Hematopoietic multipotent progenitor cell treated with erythropoietin and hydrocortisone succinate and interleukin-3 and kit ligand, for 6 days (in vitro differentiated cells): ENCODE data around the gene MS4A15.
A peak's percentile ranks its signal among the peaks of the same experiment; 100 is the strongest.
"Not testable (repeated sequence)": the region's sequence is repeated elsewhere in the genome, so short reads cannot be mapped to it uniquely, and the experiment has no call there.

Source experiments
- DNase-seq: peaks from one replicate; pipeline ENCODE4 v3.0.0-alpha.2; 2015

Gene MS4A15, protein sequence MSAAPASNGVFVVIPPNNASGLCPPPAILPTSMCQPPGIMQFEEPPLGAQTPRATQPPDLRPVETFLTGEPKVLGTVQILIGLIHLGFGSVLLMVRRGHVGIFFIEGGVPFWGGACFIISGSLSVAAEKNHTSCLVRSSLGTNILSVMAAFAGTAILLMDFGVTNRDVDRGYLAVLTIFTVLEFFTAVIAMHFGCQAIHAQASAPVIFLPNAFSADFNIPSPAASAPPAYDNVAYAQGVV

DNA sequence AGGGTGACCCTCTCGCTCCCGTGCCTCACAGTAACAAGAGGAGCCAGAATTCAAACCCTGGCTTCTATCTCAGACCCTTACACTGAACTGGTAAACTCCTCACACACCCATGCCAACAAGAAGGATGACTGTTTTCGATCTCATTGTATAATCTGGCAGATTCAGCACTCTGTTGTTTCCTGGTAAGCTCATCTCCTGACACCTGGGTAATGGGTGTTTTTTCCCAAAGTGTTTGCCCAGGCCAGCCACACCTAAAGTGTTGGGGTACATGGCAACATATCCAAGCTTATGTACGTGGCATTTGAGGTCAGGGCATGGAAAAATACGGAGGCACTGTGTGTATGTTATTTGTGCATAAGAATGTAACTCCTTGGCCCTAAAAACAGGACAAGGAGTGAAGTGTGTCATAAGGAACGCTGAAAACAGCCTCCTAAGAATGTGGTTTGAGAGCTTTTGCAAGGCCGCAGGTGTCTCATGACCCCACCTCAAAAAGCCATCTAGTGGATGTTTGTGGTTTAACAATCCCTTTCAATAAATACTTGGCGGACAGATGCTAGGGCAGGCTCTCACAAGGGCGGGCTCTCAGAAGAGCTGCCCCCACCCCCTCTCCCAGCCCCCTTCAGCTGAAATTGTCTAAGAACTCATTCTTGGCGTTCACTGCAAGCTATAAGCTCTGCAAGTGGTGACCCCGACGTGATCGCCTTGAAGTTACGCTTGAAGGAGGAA, at the start of gene MS4A15:
TSS of gene MS4A15 (plus strand) at position 561 of the 726 bp plus-strand sequence. CDS start 6,867 bp downstream, outside the sequence.
- peak; percentile 71 for DNase-seq

DNA sequence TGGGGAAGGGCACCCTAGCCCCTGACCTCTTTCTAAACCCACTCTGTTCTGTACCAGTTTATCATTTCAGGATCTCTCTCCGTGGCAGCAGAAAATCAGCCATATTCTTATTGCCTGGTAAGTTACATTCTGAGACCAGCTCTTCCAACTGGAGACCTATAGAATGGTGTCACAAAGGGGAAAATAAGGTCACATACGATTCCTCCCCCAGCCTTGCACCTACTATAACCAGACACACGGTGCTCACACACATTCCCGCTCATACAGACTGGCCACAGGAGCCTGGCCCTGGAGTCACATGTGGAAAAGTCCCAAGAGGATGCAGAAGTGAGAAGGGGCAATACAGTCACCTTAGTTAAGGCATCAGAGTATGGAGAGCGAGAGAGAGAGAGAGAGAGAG, 49.7 kb upstream of the MS4A15 start:
- DNase-seq, result no peak

DNA sequence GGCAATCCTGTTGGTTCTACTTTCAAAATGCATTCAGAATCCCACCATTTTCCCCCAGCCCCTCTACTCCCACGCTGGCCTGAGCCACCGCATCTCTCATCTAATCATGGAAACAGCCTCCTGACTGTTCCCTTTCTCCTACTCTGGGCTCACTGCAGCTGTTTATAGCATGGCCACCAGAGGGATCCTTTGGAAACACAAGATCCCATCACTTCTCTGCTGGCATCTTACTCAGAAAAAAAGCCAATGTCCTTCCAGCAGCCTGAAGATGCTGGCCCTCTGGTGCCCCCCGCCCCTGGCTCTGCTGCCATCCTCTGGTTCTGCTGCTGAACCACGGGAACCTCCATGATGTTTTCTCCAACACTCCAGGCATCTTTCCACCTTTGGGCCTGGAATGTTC, 46.2 kb upstream of the MS4A15 start:
- DNase-seq, result no peak

DNA sequence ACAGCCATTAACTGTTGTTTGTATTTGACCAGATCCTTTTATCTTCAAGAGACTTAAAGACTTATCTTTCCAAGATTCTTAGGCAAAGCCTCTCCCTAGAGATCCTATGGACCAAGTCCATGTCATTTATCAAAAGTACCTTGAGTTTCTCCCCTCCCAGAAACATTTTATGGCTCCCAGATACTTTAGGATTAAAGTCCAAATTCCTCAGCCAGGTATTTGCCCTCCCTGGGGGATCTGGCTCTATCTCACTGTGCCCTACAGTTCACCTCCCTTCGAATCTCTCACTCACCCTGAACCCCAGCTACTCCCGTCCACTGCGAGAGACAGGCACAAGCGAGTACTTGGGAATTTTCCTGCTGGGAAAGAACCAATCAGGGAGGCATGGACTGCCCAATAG, 45.4 kb upstream of the MS4A15 start:
- no peak for DNase-seq

DNA sequence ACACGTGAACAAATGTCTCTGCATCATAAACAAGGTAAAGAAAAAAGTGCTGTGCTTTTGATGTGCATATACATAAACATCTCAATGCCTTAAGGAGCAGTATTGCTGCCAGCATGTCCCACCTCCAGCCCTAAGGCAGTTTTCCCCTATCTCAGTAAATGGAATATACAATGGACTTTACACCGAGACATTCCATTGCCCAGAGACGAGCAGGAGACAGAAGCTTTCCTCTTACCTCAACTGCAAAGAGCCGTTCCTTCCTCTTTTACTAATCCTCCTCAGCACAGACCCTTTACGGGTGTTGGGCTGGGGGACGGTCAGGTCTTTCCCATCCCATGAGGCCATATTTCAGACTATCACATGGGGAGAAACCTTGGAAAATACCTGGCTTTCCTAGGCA, 43.2 kb upstream of the MS4A15 start:
- DNase-seq, result not testable (repeated sequence)

DNA sequence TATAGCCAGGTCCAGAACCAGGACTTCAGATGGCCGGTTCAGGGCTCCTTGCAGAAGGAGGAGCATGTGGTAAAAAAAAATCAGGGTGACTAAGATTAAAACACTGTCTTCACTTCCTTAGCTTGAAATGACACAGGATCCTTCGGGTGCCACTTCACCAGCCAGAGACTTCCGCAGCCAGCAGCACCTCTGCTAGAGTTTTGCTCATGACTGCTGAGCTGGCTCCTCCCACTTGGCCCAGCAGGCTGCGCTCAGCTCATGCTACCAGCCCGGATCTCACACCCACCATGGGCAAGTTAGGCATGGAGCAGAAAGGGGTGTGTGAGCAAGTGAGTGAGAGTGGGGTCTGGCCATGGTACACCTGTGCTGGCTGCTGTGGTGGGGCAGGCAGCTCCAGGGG, 38.7 kb upstream of the MS4A15 start:
- no peak for DNase-seq

DNA sequence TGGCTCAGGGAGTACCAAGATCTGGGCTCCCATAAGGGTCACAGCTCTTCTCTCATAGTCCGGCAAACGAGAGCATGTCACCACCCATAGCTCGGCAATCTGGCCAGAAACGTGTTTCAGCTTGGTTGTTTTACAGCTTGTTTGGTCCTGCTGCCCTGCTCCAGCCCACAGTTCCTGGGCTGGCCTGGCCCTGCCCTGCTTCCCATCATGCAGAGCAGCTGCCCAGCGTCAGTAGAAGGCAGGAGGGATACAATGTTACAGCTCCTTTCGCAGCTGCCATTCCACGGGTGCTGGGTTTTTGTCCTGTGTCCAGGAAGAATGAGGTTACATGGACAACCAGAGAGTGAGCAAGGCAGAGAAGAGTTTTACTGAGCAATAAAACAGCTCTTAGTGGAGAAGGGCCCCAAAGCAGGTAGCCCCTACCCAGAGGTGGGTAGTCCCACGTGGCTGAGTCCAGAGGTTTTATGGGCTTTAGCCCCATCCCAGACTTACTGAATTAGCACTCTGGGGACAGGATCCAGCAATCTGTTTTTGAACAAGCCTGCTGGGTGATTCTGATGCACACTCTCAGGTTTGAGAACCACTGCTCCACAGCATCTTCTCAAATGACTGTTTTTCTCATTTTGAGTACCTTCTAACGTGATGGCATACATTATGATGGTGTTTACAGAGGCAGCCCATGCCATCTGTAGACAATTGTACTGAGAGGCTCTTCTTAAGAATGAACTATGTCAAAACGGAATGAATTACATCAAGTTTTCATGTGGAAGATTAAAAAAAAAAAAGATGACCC, 37.9 kb upstream of the MS4A15 start:
- DNase-seq, result no peak

DNA sequence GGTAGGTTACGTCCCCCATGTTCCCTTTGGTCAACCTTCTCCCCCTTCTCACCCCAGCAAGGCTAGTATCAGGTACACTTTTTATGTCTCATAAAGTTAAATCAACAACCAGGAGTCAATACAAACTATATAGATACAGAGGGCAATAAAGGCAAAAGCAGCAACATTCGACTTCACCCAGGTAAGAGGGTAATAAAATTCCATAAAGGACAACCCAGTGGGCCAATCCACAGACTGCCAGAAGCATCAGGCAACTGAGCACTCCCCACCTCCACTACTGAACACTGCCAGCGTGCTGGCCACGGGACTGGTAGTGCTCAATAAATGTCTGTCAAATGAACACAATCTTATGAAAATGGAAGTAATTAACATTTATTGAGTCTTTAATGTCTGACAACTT, 37.3 kb upstream of the MS4A15 start:
- DNase-seq, result no peak

DNA sequence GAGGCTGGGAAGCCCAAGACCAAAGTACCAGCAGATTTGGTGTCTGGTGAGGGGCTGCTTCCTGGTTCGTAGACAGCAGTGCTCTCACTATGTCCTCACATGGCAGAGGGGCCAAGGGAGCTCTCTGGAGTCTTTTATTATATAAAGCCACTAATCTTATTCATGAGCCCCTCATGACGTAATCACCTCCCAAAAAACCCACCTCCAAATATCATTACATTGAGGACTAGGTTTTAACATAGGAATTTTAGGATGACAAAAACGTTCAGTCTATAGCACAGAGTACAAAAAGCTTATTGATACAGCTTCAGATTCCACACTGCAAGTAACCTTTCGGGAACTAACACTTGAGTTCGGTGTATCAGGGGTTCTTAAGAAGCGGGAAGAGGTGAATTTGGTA, 36.2 kb upstream of the MS4A15 start:
- no peak for DNase-seq

DNA sequence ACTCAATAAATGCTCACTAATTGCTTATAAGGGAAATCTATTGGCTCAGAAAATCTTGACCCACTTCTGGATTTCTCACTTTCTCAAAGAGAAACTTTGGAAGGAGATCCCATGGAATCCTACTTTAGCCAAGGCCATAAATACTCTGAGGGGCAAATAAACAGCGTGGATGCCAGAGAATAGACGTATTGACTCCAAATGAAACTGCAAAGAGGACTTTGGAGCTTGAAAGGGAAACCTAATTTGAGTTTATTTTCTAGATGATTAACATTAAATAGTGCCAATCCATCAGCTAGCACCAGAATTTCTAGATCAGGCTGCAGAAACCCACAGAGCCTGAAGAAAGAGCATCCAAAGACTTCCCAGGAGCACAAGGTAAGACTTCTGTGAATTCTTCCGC, 32.2 kb upstream of the MS4A15 start, which contains the start of gene MS4A18:
TSS of gene MS4A18 (plus strand) at position 301 of the 400 bp plus-strand sequence.
- no peak for DNase-seq

DNA sequence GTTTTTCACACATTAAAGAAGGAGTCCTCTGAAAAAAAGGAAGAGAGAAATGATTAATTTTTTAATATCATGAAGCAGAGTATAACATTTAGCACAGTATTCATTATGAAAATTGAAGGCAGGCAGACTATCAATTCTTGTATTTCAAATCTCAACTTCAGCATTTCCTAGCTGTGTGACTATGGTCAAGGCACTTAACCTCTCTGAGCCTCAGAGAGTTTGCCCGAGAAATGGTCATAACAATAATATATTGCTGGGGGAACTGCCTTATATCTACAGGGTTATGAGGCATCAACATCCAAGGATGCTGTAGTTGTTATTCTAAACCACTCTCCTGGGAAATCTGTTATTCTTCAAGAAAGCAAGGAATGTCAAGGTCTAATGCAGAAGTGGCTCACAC, 31.1 kb upstream of the MS4A15 start:
- no peak for DNase-seq

DNA sequence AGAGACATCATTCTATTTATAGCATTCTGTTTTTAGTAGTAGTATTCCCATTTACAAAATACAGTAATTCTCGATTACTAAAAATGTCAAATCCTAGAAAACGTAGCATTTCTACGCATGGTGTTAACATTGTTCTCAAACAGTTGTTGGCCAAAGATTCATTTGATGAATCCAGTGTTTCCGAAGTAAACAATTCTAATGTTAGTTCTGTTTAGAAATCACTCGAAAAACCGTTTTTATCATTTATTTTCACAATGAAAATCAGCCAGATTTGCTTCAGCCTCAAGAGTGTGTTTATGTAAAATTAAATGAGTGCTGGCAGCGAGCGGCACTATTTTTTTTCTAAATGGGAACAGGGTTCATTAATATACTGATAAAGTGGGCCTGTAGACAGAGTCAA, 25.1 kb upstream of the MS4A15 start:
- DNase-seq, result no peak

DNA sequence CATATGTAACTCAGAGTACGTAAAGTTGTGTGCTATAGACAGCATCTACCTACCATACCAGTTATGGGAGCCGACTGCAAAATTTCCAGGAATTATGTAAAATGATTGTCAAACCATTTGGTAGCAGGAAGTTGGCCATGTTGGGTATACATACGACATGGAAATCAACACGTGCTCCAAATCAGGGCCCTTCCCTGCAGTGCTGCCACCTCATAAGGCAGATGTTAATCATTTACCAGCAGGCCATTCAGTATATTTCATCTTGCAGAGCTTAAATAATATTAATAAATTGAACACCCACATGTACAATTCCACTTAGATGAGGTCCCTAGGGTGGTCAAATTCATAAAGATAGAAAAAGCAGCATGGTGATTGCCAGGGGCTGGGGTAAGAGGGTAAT, 22.4 kb upstream of the MS4A15 start:
- DNase-seq, result no peak

DNA sequence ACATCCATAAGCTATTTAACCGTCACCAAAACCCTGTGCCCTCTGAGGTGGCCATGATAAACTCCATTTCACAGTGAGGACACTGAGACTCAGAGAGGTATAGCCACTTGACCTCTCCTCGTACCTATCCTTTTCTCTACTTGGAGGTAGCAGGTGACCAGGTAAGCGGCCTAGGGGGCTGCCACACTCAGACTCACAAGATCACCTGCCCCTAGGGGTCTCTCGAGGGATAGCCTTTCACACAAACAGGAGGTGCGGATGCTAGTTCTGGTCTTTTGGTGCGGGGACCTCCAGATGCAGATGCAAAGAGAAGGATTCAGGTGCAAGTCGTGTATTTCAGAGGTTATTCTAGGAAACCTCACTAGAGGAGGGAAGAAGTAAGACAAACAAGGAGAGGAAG, 17.6 kb upstream of the MS4A15 start:
- no peak for DNase-seq

DNA sequence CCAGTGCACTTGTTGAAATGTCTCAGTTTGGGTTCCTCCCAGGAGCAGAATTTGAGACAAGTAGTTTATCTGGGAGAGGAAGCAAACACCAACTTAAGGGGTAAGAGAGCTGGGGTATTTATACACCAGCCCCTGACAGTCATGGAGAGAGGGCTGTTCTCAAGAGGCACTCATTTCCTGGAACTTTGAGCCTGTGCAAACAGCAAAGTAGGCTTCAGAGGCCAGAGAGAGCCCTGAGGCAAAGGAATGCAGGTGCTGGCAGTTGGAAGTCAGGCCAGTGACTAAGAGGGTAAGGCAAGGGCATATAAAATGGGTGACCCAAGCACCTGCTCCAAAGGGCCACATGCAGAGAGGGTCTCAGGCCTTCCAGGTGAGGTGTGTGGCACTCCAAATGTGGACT, 16.1 kb upstream of the MS4A15 start:
- no peak for DNase-seq

DNA sequence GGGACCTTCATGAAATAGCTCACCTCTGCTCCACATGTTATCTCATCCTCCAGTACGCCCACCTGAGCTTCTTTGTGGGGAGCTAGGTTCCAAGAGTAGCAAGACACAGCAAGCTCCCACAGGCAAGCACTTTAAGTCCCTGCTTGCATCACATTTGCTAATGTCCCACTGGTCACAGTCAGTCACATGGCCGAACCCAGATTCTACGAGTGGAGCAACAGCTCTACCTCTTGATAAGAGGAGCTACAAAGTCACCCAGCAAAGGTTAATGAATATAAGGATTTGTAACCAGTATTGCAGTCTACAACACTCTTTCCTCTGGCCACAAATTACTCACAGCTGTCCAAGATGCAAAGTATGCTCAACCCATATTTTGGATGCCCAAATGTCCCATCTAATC, 15.2 kb upstream of the MS4A15 start:
- no peak for DNase-seq

DNA sequence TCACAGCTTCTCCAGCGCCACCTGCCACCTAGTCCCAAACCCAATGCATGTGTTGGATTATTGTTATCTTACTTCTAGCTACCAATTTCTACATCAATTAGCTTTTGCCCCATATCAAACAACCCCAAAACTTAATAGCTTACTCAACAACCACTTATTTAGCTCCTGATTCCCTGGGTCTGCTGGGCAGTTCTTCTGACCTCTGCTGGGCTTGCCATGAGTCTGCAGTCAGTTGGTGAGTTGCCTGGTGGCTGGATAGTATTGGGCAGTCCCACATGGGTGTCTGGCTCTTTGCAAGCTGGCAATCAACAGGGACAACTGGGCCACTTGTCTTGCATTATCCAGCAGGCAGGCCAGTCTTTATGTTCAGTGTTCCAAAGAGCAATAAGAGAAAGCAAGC, 13.6 kb upstream of the MS4A15 start:
- no peak for DNase-seq

DNA sequence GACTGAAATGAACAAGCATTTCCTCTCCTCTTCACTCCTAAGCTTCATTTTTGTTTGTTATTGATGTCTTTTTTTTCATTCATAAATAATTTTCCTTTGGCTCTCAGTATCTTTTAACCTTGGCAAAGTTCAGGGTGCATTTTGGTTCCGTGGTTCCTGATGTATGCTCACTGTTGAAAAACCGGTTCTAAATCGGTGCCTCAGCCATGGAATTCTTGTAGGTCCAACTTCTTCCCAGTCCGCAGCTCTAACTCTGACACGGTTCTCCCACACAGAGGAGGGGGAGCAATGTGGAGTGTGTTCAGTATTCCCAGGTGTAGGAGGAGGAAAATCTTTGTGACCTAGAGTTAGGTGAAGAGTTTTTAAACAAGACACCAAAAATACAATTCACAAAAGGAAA, 12.6 kb upstream of the MS4A15 start:
- no peak for DNase-seq

DNA sequence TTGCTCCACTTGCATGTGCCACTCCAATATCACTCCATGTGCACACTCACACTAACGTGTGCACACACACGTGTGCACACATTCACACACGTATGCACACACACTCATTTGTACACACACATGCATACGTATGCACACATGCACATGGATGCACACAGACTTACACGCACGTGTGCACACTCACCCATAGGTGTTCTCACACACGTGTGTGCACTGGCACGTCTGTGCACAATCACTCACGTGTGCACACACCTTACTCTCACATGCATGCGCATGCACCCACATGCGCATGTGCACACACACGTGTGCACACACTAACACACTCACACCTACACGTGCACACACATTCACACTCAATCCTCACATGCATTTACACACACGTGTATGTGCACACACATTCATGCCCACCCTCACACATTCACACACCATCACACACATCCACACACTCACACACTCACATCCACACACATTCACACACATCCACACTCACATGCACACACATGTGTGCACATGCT, 9.3 kb upstream of the MS4A15 start:
- DNase-seq, result no peak

DNA sequence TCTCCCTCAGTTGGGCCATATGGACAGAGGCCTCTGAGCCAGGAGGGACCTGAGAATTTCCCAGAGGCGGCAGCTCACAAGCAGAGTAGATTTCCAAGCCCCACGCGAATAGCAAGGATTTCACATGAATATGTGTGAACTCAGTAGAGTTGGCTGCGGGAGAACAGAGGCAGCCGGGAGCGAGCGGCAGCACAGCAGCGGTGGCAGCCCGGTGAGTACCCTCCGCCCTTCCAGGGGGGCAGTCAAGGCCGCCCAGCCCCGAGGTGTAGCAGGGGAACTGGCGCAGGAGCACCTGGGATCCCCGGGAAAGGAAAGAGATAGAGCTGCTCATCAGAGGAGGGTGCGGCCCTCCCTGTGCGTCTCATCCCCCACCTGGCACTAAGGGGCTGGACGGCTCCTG, 8.4 kb upstream of the MS4A15 start:
- no peak for DNase-seq

DNA sequence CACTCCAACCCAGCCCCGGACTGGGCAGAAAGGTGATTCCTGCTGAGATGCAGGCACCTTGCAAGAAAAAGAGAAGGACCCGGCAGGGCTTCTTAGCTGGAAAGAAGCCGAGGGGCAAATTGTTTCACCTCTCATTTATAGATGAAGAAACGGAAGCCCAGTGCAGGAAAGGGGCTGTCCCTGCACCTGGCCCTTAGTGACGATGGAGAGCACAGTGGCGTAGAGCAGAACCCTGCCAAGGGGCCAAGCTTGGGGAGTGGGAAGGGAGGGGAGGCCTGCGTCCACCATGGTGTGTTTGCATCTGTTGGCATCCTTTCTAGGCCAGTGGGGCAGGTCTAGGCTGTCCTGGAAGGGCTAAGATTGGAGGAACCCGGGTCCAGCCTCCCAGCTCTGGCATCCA, 7.8 kb upstream of the MS4A15 start:
- DNase-seq, result no peak

DNA sequence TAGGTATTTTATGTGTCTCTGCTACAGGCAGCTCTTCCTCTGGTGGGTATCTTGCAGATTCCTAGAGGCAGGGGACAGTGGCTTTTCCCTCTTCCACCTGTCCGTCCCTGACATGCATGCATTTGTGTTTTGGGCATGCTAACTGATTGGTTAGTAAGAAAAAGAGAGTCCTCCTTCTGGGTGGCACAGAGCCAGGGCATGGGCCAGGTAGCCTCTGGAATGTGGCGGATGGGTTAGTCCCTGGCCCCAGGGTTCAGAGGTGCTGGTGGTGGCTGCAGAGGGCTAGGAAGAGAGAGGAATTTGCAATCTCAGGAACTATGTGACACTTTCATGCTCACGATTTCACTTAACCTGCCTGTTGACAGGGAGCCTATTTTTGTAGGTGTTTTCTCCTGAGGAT, 5.8 kb upstream of the MS4A15 start:
- DNase-seq, result no peak

DNA sequence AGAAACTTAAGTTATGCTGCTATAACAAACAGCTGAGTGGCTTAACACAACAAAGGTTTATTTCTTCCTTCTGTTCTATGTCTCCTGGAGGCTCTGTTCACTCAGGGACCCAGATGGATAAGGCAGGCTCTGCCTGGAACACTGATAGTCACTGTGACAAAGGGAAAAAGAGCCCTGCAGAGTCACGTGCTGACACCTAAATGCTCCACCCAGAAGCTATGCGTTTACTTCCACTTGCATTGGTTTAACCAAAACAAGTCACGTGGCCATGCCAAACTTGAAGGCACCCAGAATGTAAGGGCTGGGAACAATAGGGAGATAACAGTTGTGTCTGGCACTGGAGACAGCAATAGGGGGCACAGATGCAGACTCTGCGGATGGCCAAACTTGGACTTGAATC, 3.4 kb upstream of the MS4A15 start:
- peak; percentile 15 for DNase-seq

DNA sequence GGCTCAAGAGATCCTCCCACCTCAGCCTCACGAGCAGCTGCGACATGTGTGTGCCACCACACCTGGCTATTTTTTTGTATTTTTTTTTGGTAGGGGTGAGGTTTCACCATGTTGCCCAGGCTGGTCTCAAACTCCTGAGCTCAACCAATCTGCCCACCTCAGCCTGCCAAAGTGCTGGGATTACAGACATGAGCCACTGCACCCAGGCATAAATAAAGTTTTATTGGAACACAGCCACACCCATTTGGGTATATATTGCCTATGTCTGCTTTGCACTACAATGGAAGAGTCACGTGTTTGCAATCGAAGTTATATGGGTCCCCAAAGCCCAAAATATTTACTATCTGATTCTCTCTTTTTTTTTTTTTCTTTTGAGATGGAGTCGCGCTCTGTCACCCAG, 1.8 kb upstream of the MS4A15 start:
- DNase-seq, result no peak
